GM12878 (cell line): ENCODE results near the gene ESRP2. TPM values are rescaled to one million over a fixed set of nuclear protein-coding genes. Genes with fewer than 3 reads are reported as not detected.

Experiments used
- CHD1 ChIP-seq: IDR thresholded peaks from 2 replicates; pipeline ENCODE4 v1.6.1; 2012; ENCODE audit warnings: low read depth, low read length, improper control_type of control experiment
- CREB1 ChIP-seq: IDR thresholded peaks from 2 replicates; pipeline ENCODE4 v1.6.1; 2012; ENCODE audit warnings: low read depth, mild to moderate bottlenecking, inconsistent platforms
- EED ChIP-seq: sonication (generic); IDR thresholded peaks from 2 replicates; pipeline ENCODE4 v1.6.1; 2016; ENCODE audit warnings: antibody characterized with exemption, low read depth
- EP300 ChIP-seq, 2 experiments: fragments of 150-350 bp in 1 of 2; IDR thresholded peaks; 2 replicates each; pipeline ENCODE4 v1.6.1; 2011 to 2012; ENCODE audit warnings: low read depth in 2 of 2, low read length in 2 of 2, borderline replicate concordance in 1 of 2, improper control_type of control experiment in 1 of 2, inconsistent platforms in 1 of 2; ENCODE audit not compliant: control insufficient read depth in 1 of 2
- ETV6 ChIP-seq, 2 experiments: fragments of 450-650 bp in 1 of 2; IDR thresholded peaks in 1 of 2; conservative IDR thresholded peaks in 1 of 2; 2 replicates each; pipeline ENCODE4 v1.6.1; 2014; ENCODE audit warnings: antibody characterized with exemption in 1 of 2, borderline replicate concordance in 1 of 2, low read depth in 1 of 2, mild to moderate bottlenecking in 1 of 2, moderate library complexity in 1 of 2
- FOS ChIP-seq: IDR thresholded peaks from 3 replicates; pipeline ENCODE4 v1.6.1; 2011; ENCODE audit warnings: borderline replicate concordance; ENCODE audit not compliant: insufficient read length; ENCODE audit errors: extremely low read depth
- NBN ChIP-seq: fragments of 450-650 bp; IDR thresholded peaks from 2 replicates; pipeline ENCODE4 v1.6.1; 2016
- NR2C1 ChIP-seq: fragments of 450-650 bp; IDR thresholded peaks from 2 replicates; pipeline ENCODE4 v1.6.1; 2017; ENCODE audit warnings: antibody characterized with exemption, mild to moderate bottlenecking, moderate library complexity
- SIN3A ChIP-seq: IDR thresholded peaks from 2 replicates; pipeline ENCODE4 v1.6.1; 2012; ENCODE audit warnings: low read depth, low read length, improper control_type of control experiment
- SMAD5 ChIP-seq: IDR thresholded peaks from 2 replicates; pipeline ENCODE4 v1.6.1; 2016; ENCODE audit warnings: antibody characterized with exemption, low read depth
- SRF ChIP-seq, 2 experiments: IDR thresholded peaks; 2 replicates each; pipeline ENCODE4 v1.6.1; 2011; ENCODE audit warnings: low read depth in 2 of 2, low read length in 2 of 2, mild to moderate bottlenecking in 1 of 2, moderate library complexity in 1 of 2
- SUZ12 ChIP-seq: fragments of 200-600 bp; sonication (generic); IDR thresholded peaks from one replicate; pipeline ENCODE4 v1.6.1; 2018; ENCODE audit warnings: antibody characterized with exemption, mild to moderate bottlenecking; ENCODE audit not compliant: unreplicated experiment
- YY1 ChIP-seq: IDR thresholded peaks from 2 replicates; pipeline ENCODE4 v1.6.1; 2011; ENCODE audit warnings: low read depth, mild to moderate bottlenecking, low read length
- polyA plus RNA-seq, 11 experiments: library from polyadenylated mRNA; depleted of rRNA in 4 of 11; unstranded in 6 of 11; stranded (reverse) in 5 of 11; fragments of >200 nt; fragmentation: Nextera tagmentation in 4 of 11; fragmentation: Illumina TruSeq in 1 of 11; extraction: Ambion mirVana in 4 of 11; extraction: Trizol in 1 of 11; gene quantifications; 1 replicate in 1 of 11; 2 replicates in 10 of 11; pipeline versions ENCODE4 v1.2.1 to v1.2.3, GENCODE V29; 2011 to 2016; ENCODE audit warnings: inconsistent platforms in 2 of 11, missing spikeins in 2 of 11, low read depth in 1 of 11
- total RNA-seq, 4 experiments: library from RNA; depleted of rRNA in 3 of 4; stranded (reverse); fragments of >200 nt in 3 of 4; fragmentation: Illumina TruSeq in 1 of 4; extraction: Trizol in 1 of 4; gene quantifications; 2 replicates each; pipeline versions ENCODE4 v1.2.1 to v1.2.3, GENCODE V29; 2013 to 2021
- TF ChIP-seq, protein P1 (sequence below): fragments of 450-650 bp; IDR thresholded peaks from 2 replicates; pipeline ENCODE4 v1.6.1; 2017; ENCODE audit warnings: mild to moderate bottlenecking
- TF ChIP-seq, protein P2 (sequence below): fragments of 450-650 bp; IDR thresholded peaks from 2 replicates; pipeline ENCODE4 v1.6.1; 2018; ENCODE audit warnings: mild to moderate bottlenecking, low read depth, moderate library complexity; ENCODE audit not compliant: partially characterized antibody
- TF ChIP-seq, protein P3 (sequence below): fragments of 450-650 bp; IDR thresholded peaks from 2 replicates; pipeline ENCODE4 v1.6.1; 2017; ENCODE audit warnings: low read depth, mild to moderate bottlenecking, moderate library complexity
- TF ChIP-seq, protein P4 (sequence below): fragments of 450-650 bp; conservative IDR thresholded peaks from 2 replicates; pipeline ENCODE4 v1.6.1; 2017; ENCODE audit warnings: mild to moderate bottlenecking, moderate library complexity

ESRP2 gene
- total and polyA plus RNA-seq, 10 of the 15 experiments (the other 5 are each of a cell fraction or from before 2014, with no cell fraction given), result 0.04 to 0.64 (median 0.08) TPM; not detected in 3

DNA sequence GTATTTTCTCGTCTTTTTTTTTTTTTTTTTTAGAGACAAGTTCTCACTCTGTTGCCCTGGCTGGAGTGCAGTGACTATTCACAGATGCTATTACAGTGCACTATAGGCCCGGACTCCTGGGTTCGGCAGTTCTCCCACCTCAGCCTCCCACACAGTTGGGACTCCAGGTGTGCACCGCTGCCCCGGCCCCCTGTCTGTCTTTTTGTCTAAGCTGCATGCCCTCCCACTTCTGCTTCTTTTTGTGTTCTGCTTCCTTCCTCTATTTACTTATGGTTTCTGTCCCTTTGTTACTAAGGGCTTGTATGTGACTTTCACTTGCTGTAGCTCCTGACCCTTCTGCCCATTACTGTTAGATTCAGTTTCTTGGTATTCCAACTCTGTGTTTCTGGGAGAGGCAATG is 48.9 kb upstream of the ESRP2 start (continued):
- TF ChIP-seq, protein P1, sequence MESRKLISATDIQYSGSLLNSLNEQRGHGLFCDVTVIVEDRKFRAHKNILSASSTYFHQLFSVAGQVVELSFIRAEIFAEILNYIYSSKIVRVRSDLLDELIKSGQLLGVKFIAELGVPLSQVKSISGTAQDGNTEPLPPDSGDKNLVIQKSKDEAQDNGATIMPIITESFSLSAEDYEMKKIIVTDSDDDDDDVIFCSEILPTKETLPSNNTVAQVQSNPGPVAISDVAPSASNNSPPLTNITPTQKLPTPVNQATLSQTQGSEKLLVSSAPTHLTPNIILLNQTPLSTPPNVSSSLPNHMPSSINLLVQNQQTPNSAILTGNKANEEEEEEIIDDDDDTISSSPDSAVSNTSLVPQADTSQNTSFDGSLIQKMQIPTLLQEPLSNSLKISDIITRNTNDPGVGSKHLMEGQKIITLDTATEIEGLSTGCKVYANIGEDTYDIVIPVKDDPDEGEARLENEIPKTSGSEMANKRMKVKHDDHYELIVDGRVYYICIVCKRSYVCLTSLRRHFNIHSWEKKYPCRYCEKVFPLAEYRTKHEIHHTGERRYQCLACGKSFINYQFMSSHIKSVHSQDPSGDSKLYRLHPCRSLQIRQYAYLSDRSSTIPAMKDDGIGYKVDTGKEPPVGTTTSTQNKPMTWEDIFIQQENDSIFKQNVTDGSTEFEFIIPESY, result no peak
- TF ChIP-seq YY1 (no peak), SIN3A (no peak), CHD1 (no peak), SMAD5 (no peak), FOS (no peak), EP300 (IDR thresholded peaks at IDR 0.05; ENCODE audit: borderline replicate concordance in 1 of 2, control insufficient read depth in 1 of 2, low read depth in 2 of 2, low read length in 2 of 2) (peak in 1 of 2 experiments; percentile 44; a peak in 1 of 4 replicates), SUZ12 (no peak), NR2C1 (no peak), ETV6 (conservative IDR thresholded peaks at IDR 0.05 in 1 of 2, IDR thresholded peaks at IDR 0.05 in 1 of 2; ENCODE audit: borderline replicate concordance in 1 of 2, low read depth in 1 of 2) (peak in 1 of 2 experiments; percentile 80; a peak in 2 of 4 replicates), EED (peak; percentile 69), CREB1 (peak; percentile 37; the same call in 1 of the 2 replicates), SRF (IDR thresholded peaks at IDR 0.05; ENCODE audit: low read depth in 2 of 2, low read length in 2 of 2) (no peak), NBN (peak; percentile 86)
- TF ChIP-seq, protein P2, sequence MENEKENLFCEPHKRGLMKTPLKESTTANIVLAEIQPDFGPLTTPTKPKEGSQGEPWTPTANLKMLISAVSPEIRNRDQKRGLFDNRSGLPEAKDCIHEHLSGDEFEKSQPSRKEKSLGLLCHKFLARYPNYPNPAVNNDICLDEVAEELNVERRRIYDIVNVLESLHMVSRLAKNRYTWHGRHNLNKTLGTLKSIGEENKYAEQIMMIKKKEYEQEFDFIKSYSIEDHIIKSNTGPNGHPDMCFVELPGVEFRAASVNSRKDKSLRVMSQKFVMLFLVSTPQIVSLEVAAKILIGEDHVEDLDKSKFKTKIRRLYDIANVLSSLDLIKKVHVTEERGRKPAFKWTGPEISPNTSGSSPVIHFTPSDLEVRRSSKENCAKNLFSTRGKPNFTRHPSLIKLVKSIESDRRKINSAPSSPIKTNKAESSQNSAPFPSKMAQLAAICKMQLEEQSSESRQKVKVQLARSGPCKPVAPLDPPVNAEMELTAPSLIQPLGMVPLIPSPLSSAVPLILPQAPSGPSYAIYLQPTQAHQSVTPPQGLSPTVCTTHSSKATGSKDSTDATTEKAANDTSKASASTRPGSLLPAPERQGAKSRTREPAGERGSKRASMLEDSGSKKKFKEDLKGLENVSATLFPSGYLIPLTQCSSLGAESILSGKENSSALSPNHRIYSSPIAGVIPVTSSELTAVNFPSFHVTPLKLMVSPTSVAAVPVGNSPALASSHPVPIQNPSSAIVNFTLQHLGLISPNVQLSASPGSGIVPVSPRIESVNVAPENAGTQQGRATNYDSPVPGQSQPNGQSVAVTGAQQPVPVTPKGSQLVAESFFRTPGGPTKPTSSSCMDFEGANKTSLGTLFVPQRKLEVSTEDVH, result no peak
- TF ChIP-seq, protein P3, sequence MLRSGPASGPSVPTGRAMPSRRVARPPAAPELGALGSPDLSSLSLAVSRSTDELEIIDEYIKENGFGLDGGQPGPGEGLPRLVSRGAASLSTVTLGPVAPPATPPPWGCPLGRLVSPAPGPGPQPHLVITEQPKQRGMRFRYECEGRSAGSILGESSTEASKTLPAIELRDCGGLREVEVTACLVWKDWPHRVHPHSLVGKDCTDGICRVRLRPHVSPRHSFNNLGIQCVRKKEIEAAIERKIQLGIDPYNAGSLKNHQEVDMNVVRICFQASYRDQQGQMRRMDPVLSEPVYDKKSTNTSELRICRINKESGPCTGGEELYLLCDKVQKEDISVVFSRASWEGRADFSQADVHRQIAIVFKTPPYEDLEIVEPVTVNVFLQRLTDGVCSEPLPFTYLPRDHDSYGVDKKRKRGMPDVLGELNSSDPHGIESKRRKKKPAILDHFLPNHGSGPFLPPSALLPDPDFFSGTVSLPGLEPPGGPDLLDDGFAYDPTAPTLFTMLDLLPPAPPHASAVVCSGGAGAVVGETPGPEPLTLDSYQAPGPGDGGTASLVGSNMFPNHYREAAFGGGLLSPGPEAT, result peak; percentile 87
- TF ChIP-seq, protein P4, sequence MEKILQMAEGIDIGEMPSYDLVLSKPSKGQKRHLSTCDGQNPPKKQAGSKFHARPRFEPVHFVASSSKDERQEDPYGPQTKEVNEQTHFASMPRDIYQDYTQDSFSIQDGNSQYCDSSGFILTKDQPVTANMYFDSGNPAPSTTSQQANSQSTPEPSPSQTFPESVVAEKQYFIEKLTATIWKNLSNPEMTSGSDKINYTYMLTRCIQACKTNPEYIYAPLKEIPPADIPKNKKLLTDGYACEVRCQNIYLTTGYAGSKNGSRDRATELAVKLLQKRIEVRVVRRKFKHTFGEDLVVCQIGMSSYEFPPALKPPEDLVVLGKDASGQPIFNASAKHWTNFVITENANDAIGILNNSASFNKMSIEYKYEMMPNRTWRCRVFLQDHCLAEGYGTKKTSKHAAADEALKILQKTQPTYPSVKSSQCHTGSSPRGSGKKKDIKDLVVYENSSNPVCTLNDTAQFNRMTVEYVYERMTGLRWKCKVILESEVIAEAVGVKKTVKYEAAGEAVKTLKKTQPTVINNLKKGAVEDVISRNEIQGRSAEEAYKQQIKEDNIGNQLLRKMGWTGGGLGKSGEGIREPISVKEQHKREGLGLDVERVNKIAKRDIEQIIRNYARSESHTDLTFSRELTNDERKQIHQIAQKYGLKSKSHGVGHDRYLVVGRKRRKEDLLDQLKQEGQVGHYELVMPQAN, result no peak
- TF ChIP-seq, all 136 proteins: peak for 37
